GM12872 (cell line): ENCODE measurements around the gene COPS2.

Experiments
- CTCF ChIP-seq: IDR thresholded peaks from 3 replicates; pipeline ENCODE4 v1.5.1; 2011; ENCODE audit warnings: low read depth, mild to moderate bottlenecking, low read length, moderate library complexity; ENCODE audit not compliant: insufficient read depth

Gene COPS2

GRCh38 chr15:49093252-49094105, 61.9 kb downstream of the COPS2 start:
- TF ChIP-seq CTCF: no peak

GRCh38 chr15:49088996-49089395, 66.4 kb downstream of the COPS2 start:
- TF ChIP-seq CTCF: no peak

- no peak for TF ChIP-seq CTCF
Observed at GRCh38 chr15:49085696-49086459, 69.5 kb downstream of the COPS2 start.

GRCh38 chr15:49084285-49084570, 71.2 kb downstream of the COPS2 start:
- no peak for TF ChIP-seq CTCF

- no peak for TF ChIP-seq CTCF
Observed at GRCh38 chr15:49083401-49084284, 71.8 kb downstream of the COPS2 start.

GRCh38 chr15:49082960-49083359, 72.4 kb downstream of the COPS2 start:
- TF ChIP-seq CTCF: no peak
